Smooth muscle cell (in vitro differentiated cells): ENCODE data around the gene ECI1. TPM values are rescaled to one million over a fixed set of nuclear protein-coding genes. Genes with fewer than 3 reads are reported as not detected.

Experiments used
- DNase-seq: peaks from one replicate; lab custom pipeline; 2025; ENCODE audit not compliant: unreplicated experiment; lab: John Stamatoyannopoulos, UW
- H2AFZ ChIP-seq: fragments of 200-600 bp; sonication (generic); 2 replicates; pipeline ENCODE4 v1.6.0; 2016; ENCODE audit warnings: antibody characterized with exemption, low read depth, mild to moderate bottlenecking
- H3F3A ChIP-seq: fragments of 200-600 bp; sonication (generic); 2 replicates; pipeline ENCODE4 v1.6.0; 2017; ENCODE audit warnings: antibody characterized with exemption, low read depth
- H3K27ac ChIP-seq: fragments of 200-600 bp; sonication (generic); 2 replicates; pipeline ENCODE4 v1.5.1; 2016; ENCODE audit warnings: low read depth, mild to moderate bottlenecking
- H3K27me3 ChIP-seq: fragments of 200-600 bp; sonication (generic); 2 replicates; pipeline ENCODE4 v1.6.1; 2016; ENCODE audit warnings: low read depth, mild to moderate bottlenecking
- H3K36me3 ChIP-seq: fragments of 200-600 bp; sonication (generic); 2 replicates; pipeline ENCODE4 v1.5.1; 2016; ENCODE audit warnings: low read depth
- H3K4me1 ChIP-seq: fragments of 200-600 bp; sonication (generic); 2 replicates; pipeline ENCODE4 v1.5.1; 2016; ENCODE audit warnings: low read depth
- H3K4me2 ChIP-seq: fragments of 200-600 bp; sonication (generic); 2 replicates; pipeline ENCODE4 v1.6.0; 2016; ENCODE audit warnings: mild to moderate bottlenecking
- H3K4me3 ChIP-seq: fragments of 200-600 bp; sonication (generic); 2 replicates; pipeline ENCODE4 v1.5.1; 2016; ENCODE audit warnings: mild to moderate bottlenecking
- H3K79me2 ChIP-seq: fragments of 200-600 bp; sonication (generic); 2 replicates; pipeline ENCODE4 v1.6.0; 2016; ENCODE audit warnings: low read depth, mild to moderate bottlenecking
- H3K9ac ChIP-seq: fragments of 200-600 bp; sonication (generic); 2 replicates; pipeline ENCODE4 v1.6.0; 2016; ENCODE audit warnings: low read depth
- H3K9me3 ChIP-seq: fragments of 200-600 bp; sonication (generic); replicated peaks from 2 replicates; pipeline ENCODE4 v1.5.1; 2016; ENCODE audit warnings: low read depth
- H4K20me1 ChIP-seq: fragments of 200-600 bp; sonication (generic); 2 replicates; pipeline ENCODE4 v1.6.0; 2016; ENCODE audit warnings: low read depth
- WGBS: methylation state at CpG from one replicate; pipeline ENCODE4 v1.1.7; 2016; ENCODE audit warnings: low lambda C conversion rate; 5-methylcytosine and 5-hydroxymethylcytosine counted together
- polyA plus RNA-seq: library from polyadenylated mRNA; unstranded; fragments of >200 nt; fragmentation: Nextera tagmentation; extraction: Ambion mirVana; gene quantifications from 2 replicates; pipeline ENCODE4 v1.2.1, GENCODE V29; 2016
- total RNA-seq: library from RNA; depleted of rRNA; stranded (reverse); fragments of >200 nt; gene quantifications from 2 replicates; pipeline ENCODE4 v1.2.3, GENCODE V29; 2014
- TF ChIP-seq, protein P1 (sequence below): fragments of 200-600 bp; sonication (generic); IDR thresholded peaks from 2 replicates; pipeline ENCODE4 v1.5.1; 2017; ENCODE audit warnings: borderline replicate concordance, mild to moderate bottlenecking, antibody characterized with exemption; ENCODE audit not compliant: insufficient read depth, poor library complexity, severe bottlenecking

The ECI1 gene, protein sequence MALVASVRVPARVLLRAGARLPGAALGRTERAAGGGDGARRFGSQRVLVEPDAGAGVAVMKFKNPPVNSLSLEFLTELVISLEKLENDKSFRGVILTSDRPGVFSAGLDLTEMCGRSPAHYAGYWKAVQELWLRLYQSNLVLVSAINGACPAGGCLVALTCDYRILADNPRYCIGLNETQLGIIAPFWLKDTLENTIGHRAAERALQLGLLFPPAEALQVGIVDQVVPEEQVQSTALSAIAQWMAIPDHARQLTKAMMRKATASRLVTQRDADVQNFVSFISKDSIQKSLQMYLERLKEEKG
- total RNA-seq (23.6 and 45.7 TPM in 2 replicates), polyA plus RNA-seq (86.9 and 89.2 TPM in 2 replicates)

DNA sequence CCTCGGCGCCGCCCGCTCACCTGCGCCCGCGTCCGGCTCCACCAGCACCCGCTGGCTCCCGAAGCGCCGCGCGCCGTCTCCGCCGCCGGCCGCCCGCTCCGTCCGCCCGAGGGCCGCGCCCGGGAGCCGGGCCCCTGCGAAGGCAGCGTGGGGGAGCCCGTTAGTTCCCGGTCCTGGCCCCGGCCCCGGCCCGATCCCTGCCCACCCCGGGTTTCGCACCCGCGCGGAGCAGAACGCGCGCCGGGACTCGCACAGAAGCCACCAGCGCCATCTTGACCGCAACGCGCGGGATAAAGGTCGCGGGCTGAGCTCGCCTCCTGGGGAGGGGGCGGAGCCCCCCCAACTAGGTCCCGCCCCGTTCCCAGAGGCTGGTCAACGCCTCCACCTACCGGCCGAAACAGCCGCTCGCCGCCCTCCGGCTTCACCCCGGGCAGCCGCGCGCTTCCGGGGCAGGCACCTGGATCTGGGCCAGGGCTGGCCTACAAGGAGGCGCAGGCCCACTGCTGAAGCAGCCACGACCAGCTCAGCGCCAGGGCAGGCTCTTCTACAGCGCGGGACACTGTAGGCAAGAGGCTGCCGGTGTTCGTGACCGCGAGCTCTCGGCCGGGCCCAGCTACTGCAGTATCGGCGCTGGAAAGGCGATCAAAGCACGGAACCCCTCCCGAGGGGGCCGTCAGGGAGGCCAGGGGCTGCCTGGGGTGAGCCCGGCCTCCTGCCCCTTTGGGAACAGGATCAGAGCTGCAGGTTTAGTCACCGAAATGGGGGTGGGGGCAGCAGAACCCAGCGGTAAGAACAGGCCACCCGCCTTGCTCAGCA, at the start of gene ECI1:
ECI1 (minus strand) TSS at position 292 of the 816 bp plus-strand sequence; CDS start at position 271, 21 bp downstream.
- Histone ChIP-seq H3K79me2 (peaks cover 35% of the 10 kb centered on the region), H3K4me1 (peaks cover 11% of the 10 kb centered on the region), H3K9ac (peak within 1 kb of the TSS; percentile 7), H3K4me3 (peak within 1 kb of the TSS; percentile 77), H3K27ac (peak within 1 kb of the TSS; percentile 73), H3K4me2 (peak within 1 kb of the TSS; percentile 93), H3K36me3 (peaks cover 5% of the 10 kb centered on the region), H2AFZ (no peak within 1 kb of the TSS), H3K9me3 (no peaks in the 10 kb centered on the region), H3K27me3 (no peaks in the 10 kb centered on the region), H4K20me1 (peaks cover 17% of the 10 kb centered on the region), H3F3A (peaks cover 24% of the 10 kb centered on the region)
- peak; percentile 87 for DNase-seq
- TF ChIP-seq, protein P1, sequence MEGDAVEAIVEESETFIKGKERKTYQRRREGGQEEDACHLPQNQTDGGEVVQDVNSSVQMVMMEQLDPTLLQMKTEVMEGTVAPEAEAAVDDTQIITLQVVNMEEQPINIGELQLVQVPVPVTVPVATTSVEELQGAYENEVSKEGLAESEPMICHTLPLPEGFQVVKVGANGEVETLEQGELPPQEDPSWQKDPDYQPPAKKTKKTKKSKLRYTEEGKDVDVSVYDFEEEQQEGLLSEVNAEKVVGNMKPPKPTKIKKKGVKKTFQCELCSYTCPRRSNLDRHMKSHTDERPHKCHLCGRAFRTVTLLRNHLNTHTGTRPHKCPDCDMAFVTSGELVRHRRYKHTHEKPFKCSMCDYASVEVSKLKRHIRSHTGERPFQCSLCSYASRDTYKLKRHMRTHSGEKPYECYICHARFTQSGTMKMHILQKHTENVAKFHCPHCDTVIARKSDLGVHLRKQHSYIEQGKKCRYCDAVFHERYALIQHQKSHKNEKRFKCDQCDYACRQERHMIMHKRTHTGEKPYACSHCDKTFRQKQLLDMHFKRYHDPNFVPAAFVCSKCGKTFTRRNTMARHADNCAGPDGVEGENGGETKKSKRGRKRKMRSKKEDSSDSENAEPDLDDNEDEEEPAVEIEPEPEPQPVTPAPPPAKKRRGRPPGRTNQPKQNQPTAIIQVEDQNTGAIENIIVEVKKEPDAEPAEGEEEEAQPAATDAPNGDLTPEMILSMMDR, result peak; percentile 50
- WGBS, result 5% methylated on average over 80 of the region's 88 CpGs

DNA sequence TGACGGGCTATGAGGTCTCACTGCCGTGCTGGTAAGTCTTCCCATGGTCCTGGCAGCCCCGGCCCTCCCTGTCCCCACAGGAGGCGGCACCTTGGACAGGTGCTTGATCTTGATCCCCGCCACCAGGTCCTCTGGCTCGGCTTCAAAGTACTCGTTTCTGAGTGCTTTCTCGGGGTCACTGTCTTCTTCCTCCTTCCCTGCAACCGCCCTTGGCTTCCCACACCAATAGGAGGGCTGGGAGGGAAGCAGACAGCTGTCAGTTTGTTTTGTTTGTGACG, 48.5 kb upstream of the ECI1 start:
- Histone ChIP-seq H3K36me3 (no peaks in the 10 kb centered on the region), H3K27ac (no peak overlapping the region), H3K27me3 (no peaks in the 10 kb centered on the region), H3K79me2 (no peaks in the 10 kb centered on the region), H3K4me1 (no peaks in the 10 kb centered on the region), H3K4me3 (no peak overlapping the region), H3K9ac (no peak overlapping the region), H3F3A (no peaks in the 10 kb centered on the region), H4K20me1 (no peaks in the 10 kb centered on the region), H3K4me2 (no peak overlapping the region), H3K9me3 (no peaks in the 10 kb centered on the region), H2AFZ (no peak overlapping the region)
- TF ChIP-seq, protein P1, result no peak
- no peak for DNase-seq
- WGBS, result 76% methylated on average over 10 of the region's 10 CpGs

DNA sequence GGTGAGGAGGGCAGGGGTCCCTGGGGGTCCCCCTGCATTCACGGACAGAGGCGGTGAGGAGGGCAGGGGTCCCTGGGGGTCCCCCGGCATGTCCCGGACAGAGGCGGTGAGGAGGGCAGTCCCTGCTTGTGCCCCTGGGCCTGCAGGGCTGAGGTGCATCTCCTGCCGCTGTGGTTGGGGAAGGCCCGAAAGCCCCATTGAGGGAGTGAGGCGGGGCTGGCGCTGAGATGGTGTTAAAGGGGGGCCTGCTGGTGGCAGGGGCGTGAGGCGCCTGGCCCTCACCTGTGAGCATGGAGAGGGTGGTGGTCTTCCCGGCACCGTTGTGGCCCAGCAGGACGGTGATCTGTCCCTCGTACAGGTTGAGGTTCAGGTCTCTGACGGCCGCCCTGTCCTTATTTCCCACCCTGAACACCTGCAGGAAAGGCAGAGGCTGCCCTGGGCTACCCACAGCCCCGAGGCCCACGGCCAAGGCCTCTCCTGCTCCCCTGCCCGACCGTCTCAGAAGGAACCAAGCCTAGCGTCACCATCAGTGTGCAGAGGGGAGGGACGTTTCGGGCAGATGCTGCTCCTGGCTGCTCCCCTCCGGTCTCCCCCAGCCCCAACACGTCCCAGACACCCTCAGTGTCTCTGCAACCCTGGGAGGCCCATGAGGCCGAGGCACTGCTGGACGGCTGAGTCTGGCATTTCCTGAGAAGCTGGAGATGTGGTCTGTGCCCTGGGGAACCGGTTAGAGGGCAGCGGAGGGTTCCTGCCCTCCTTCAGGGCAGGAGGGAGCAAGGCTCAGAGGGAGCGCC, 47.9 kb upstream of the ECI1 start:
- H3F3A ChIP-seq, result no peaks in the 10 kb centered on the region
- H2AFZ ChIP-seq, result no peak overlapping the region
- H3K27me3 ChIP-seq, result no peaks in the 10 kb centered on the region
- H3K79me2 ChIP-seq, result no peaks in the 10 kb centered on the region
- DNase-seq, result no peak
- H3K36me3 ChIP-seq, result no peaks in the 10 kb centered on the region
- no peaks in the 10 kb centered on the region for H3K4me1 ChIP-seq
- no peak overlapping the region for H3K4me3 ChIP-seq
- WGBS, result 88% methylated on average over 31 of the region's 31 CpGs
- H3K27ac ChIP-seq, result no peak overlapping the region
- no peak overlapping the region for H3K9ac ChIP-seq
- no peaks in the 10 kb centered on the region for H3K9me3 ChIP-seq
- no peak overlapping the region for H3K4me2 ChIP-seq
- TF ChIP-seq, protein P1, result no peak
- H4K20me1 ChIP-seq, result no peaks in the 10 kb centered on the region
